ENCODE results near the gene ZNF654. TPM values are rescaled to one million over a fixed set of nuclear protein-coding genes. Genes with fewer than 3 reads are reported as not detected.

Gene ZNF654
- total and polyA plus RNA-seq, 2 of the 13 experiments (the other 11 are each of a cell fraction or from before 2014, with no cell fraction given): 1.8 to 4.1 TPM

DNA sequence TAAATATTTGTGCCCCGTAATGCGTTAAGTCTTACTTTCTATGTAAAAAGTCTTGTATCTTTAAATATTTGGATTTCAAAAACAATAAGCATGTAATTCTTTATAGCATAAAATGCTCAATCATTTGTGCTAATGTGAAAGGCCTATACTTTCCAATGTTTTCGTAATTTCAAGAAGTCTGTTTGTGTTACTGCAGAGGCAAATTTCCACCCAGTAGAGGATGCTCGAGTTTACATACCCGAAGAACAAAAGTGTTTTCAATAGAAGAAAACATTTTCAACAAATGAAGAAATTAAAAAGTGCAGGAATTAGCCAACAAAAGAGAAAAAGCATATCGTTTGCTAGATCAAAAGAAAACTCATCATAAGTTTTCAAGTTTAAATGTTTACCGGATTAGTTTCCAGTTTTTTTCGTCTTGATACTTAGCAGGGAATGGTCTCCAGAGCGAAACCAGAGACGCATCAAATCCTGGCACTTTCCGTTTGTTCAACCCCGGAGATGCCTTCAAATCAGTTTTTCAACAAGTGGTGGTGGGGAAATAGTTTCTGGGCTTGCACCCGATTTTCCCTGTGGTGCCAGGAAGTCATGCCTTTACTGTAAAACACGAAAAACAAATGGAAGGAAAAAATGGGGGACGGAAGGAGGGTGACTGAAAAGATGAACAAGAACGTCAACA, 1.3 kb upstream of the ZNF654 start:
- H3K27ac ChIP-seq (ENCODE audit: extremely low read length, insufficient read depth, low read length): peak overlapping the region; percentile 88
- CTCF ChIA-PET (ENCODE audit: low intra/inter-chr PET ratio, low total read pairs): no interaction called here
- peak overlapping the region; percentile 34 for H2AFZ ChIP-seq (ENCODE audit: low read length)
- ATAC-seq (no peak), FAIRE-seq (no peak), DNase-seq (ENCODE audit: low spot score) (no peak)
- H3K9me3 ChIP-seq (ENCODE audit: low read length): no peaks in the 10 kb centered on the region
- 16% methylated on average over 16 of the region's 16 CpGs for whole genome bisulfite sequencing (ENCODE audit: low lambda C conversion rate)
- POLR2A ChIA-PET: interaction anchor here (0.7 to 2.1 kb wide), 6 partner anchors 9 to 92 kb away, joined by 3 to 19 read pairs (median 3); partner anchors contain the start of gene C3orf38
- no peaks in the 10 kb centered on the region; a peak in 1 of 5 replicates for H3K27me3 ChIP-seq (ENCODE audit: control insufficient read depth in 1 of 2, insufficient read depth in 2 of 2, low read length in 2 of 2)
- in situ Hi-C loops (cut with HindIII; ENCODE audit: extremely low pct_ligation_motif_present, low pct_unique_long_range_greater_than_20kb): loop anchor here (5.0 kb wide), 1 partner anchor 95 kb away; no protein-coding TSS in a partner anchor
- TF ChIP-seq, protein P1, sequence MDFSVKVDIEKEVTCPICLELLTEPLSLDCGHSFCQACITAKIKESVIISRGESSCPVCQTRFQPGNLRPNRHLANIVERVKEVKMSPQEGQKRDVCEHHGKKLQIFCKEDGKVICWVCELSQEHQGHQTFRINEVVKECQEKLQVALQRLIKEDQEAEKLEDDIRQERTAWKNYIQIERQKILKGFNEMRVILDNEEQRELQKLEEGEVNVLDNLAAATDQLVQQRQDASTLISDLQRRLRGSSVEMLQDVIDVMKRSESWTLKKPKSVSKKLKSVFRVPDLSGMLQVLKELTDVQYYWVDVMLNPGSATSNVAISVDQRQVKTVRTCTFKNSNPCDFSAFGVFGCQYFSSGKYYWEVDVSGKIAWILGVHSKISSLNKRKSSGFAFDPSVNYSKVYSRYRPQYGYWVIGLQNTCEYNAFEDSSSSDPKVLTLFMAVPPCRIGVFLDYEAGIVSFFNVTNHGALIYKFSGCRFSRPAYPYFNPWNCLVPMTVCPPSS (IDR thresholded peaks at IDR 0.05): no peak
- peak; percentile 35 for TF ChIP-seq ASH2L (IDR thresholded peaks at IDR 0.05; ENCODE audit: insufficient read length, low read depth, low read length)
- no peak for TF ChIP-seq HOXA5 (CRISPR knock-in tag; IDR thresholded peaks at IDR 0.05)
- TF ChIP-seq ETV6 (CRISPR knock-in tag; conservative IDR thresholded peaks at IDR 0.05): no peak
- no peak for TF ChIP-seq SP140L (CRISPR knock-in tag; IDR thresholded peaks at IDR 0.05; ENCODE audit: borderline replicate concordance)
- 0 out of 2 replicates have a peak, but pooled peaks have one; percentile 11 for TF ChIP-seq ZBTB3 (CRISPR knock-in tag; IDR thresholded peaks at IDR 0.05; ENCODE audit: borderline replicate concordance, low read depth)
- 0 out of 2 replicates have a peak, but pooled peaks have one; percentile 3 for TF ChIP-seq ZBTB8A (CRISPR knock-in tag; IDR thresholded peaks at IDR 0.05; ENCODE audit: borderline replicate concordance, low read depth)
- peaks cover 51% of the 10 kb centered on the region for H3K79me2 ChIP-seq (ENCODE audit: insufficient read depth, low read length)
- peak overlapping the region; percentile 71 for H3K4me2 ChIP-seq (ENCODE audit: low read depth, low read length)
- H4K20me1 ChIP-seq (ENCODE audit: insufficient read depth, low read length): peaks cover 4% of the 10 kb centered on the region; the same call in 1 of the 2 replicates
- H3K4me3 ChIP-seq (replicated peaks in 1 of 3; ENCODE audit: insufficient read depth in 1 of 3, low read depth in 2 of 3, low read length in 3 of 3): peak overlapping the region; percentile 75 to 88 (median 79)
- intact Hi-C loops (cut with micrococcal nuclease; ENCODE audit: unreplicated experiment): loop anchor here (5.0 to 10.0 kb wide), 2 partner anchors 75 to 127 kb away; no protein-coding TSS in a partner anchor
- TSS peak; percentile 67 for BruUV-seq (replicated peaks)
- peaks cover 3 to 13% of the 10 kb centered on the region in 2 experiments; a peak in 2 of 5 replicates for H3K36me3 ChIP-seq (replicated peaks in 1 of 2; ENCODE audit: control insufficient read depth in 1 of 2, insufficient read depth in 2 of 2, low read length in 2 of 2)
- peaks cover 30% of the 10 kb centered on the region for H3K4me1 ChIP-seq (ENCODE audit: insufficient read depth, low read length)
- H3K9ac ChIP-seq (ENCODE audit: insufficient read depth, low read depth, low read length): peak overlapping the region; percentile 79

Measured in HepG2 (cell line).